Thyroid gland (tissue), 4 donors: Measurements from ENCODE around the gene PNKD. TPM values are rescaled to one million over a fixed set of nuclear protein-coding genes. Genes with fewer than 3 reads are reported as not detected.
A peak's percentile ranks its signal among the peaks of the same experiment; 100 is the strongest.

Experiments
- DNase-seq, 2 donors: peaks; one replicate each; pipeline ENCODE4 v3.0.0-alpha.2; 2019
- H3K27ac ChIP-seq, 3 donors: fragments of 200-600 bp; sonication (generic); 1 replicate in 2 of 3; 2 replicates in 1 of 3; pipeline ENCODE4 v1.5.1; 2016 to 2019; ENCODE audit warnings: mild to moderate bottlenecking in 1 of 3, moderate library complexity in 1 of 3
- H3K27me3 ChIP-seq: fragments of 200-600 bp; sonication (generic); one replicate; pipeline ENCODE4 v1.5.1; 2019
- H3K36me3 ChIP-seq, 2 donors: fragments of 200-600 bp; sonication (generic); one replicate each; pipeline ENCODE4 v1.5.1; 2016 to 2019
- H3K4me1 ChIP-seq, 2 donors: fragments of 200-600 bp; sonication (generic); one replicate each; pipeline ENCODE4 v1.5.1; 2017 to 2019
- H3K4me3 ChIP-seq, 3 donors: fragments of 200-600 bp; sonication (generic); replicated peaks in 1 of 3; 1 replicate in 2 of 3; 2 replicates in 1 of 3; pipeline ENCODE4 v1.5.1; 2016; ENCODE audit warnings: mild to moderate bottlenecking in 1 of 3
- H3K9me3 ChIP-seq: fragments of 200-600 bp; sonication (generic); one replicate; pipeline ENCODE4 v1.5.1; 2017
- CTCF ChIP-seq, 6 experiments: fragments of 200-600 bp in 3 of 6; fragments of 450-650 bp in 3 of 6; sonication (generic) in 3 of 6; IDR thresholded peaks; one replicate each; pipeline ENCODE4 v1.5.1; 2016 to 2019; ENCODE audit warnings: antibody characterized with exemption in 6 of 6, mild to moderate bottlenecking in 2 of 6, inconsistent platforms in 1 of 6, moderate library complexity in 1 of 6
- POLR2A ChIP-seq, 2 donors: fragments of 450-650 bp; IDR thresholded peaks; one replicate each; pipeline ENCODE4 v1.6.1; 2017; ENCODE audit warnings: antibody characterized with exemption in 2 of 2, mild to moderate bottlenecking in 2 of 2, moderate library complexity in 1 of 2
- WGBS, 2 donors: methylation state at CpG; one replicate each; pipeline ENCODE4 v1.1.5; 2017; 5-methylcytosine and 5-hydroxymethylcytosine counted together
- intact Hi-C: fragments of 100-400 bp; cut with DNase I; formaldehyde crosslinking; loops from one replicate; pipeline ENCODE4 v1.15.1; 2023
- total RNA-seq, 4 donors: library from RNA; depleted of rRNA; stranded (reverse); fragments of >200 nt; gene quantifications; one replicate each; pipeline ENCODE4 v1.2.3, GENCODE V29; 2016

PNKD gene
- total RNA-seq, 4 donors from 2014 or later, result 57.0 to 110 (median 81.8) TPM

GRCh38 chr2:218226903-218227302 is 43.4 kb upstream of the PNKD start:
- H3K4me1 ChIP-seq, result peaks cover 0 to 25% of the 10 kb centered on the region in 2 donors
- no peak overlapping the region for H3K27ac ChIP-seq
- no peak for DNase-seq
- 84 to 90% methylated on average over 3 of the region's 3 CpGs for WGBS, 2 donors
- intact Hi-C loops, result no loop called here
- H3K4me3 ChIP-seq, result no peak overlapping the region
- peaks cover 38 to 48% of the 10 kb centered on the region in 2 donors for H3K36me3 ChIP-seq
- no peak for TF ChIP-seq CTCF (IDR thresholded peaks at IDR 0.05)
- TF ChIP-seq POLR2A (IDR thresholded peaks at IDR 0.05), result no peak
- no peaks in the 10 kb centered on the region for H3K9me3 ChIP-seq
- H3K27me3 ChIP-seq, result no peaks in the 10 kb centered on the region

- H3K4me3 ChIP-seq, result no peak overlapping the region
- H3K36me3 ChIP-seq, result peaks cover 42 to 54% of the 10 kb centered on the region in 2 donors
- 92 to 94% methylated on average over 6 of the region's 6 CpGs for WGBS, 2 donors
- intact Hi-C loops, result no loop called here
- no peak for TF ChIP-seq CTCF (IDR thresholded peaks at IDR 0.05)
- no peaks in the 10 kb centered on the region for H3K9me3 ChIP-seq
- no peaks in the 10 kb centered on the region for H3K27me3 ChIP-seq
- H3K4me1 ChIP-seq, result peaks cover 0 to 12% of the 10 kb centered on the region in 2 donors
- H3K27ac ChIP-seq, result peak overlapping the region in 1 of 3 donors; percentile 8
- DNase-seq, result no peak
Measured at GRCh38 chr2:218228366-218229090, 41.8 kb upstream of the PNKD start.

DNA sequence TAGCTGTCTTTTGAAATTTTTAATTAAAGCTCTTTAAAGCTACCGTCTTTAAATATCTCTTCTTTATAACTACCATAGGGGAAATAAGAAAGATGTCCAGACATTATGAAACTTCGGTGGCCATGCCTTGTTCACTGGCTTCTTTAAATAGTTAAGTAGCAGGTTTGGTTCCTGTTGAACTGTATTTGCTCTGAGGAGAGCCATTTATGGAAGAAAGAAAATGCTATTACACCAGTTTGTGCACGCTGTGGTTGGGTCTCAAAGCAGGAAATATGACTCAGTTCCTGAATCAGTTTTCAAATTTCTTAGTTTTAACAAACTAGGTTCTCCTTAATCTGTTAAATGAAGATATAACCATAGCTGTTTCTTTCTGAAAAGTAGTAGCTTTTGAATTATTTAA is 41.1 kb upstream of the PNKD start:
- peaks cover 42 to 54% of the 10 kb centered on the region in 2 donors for H3K36me3 ChIP-seq
- H3K4me1 ChIP-seq, result peaks cover 0 to 12% of the 10 kb centered on the region in 2 donors
- H3K27me3 ChIP-seq, result no peaks in the 10 kb centered on the region
- DNase-seq, result no peak
- WGBS, 2 donors, result 61 to 67% methylated on average over 3 of the region's 3 CpGs
- H3K9me3 ChIP-seq, result no peaks in the 10 kb centered on the region
- H3K27ac ChIP-seq, result peak overlapping the region in 1 of 3 donors; percentile 8
- intact Hi-C loops, result no loop called here
- TF ChIP-seq POLR2A (IDR thresholded peaks at IDR 0.05), result no peak
- no peak for TF ChIP-seq CTCF (IDR thresholded peaks at IDR 0.05)
- no peak overlapping the region for H3K4me3 ChIP-seq

GRCh38 chr2:218229851-218230250 is 40.5 kb upstream of the PNKD start:
- intact Hi-C loops, result no loop called here
- DNase-seq, result no peak
- peaks cover 0 to 12% of the 10 kb centered on the region in 2 donors for H3K4me1 ChIP-seq
- H3K4me3 ChIP-seq, result no peak overlapping the region
- TF ChIP-seq CTCF (IDR thresholded peaks at IDR 0.05), result no peak
- TF ChIP-seq POLR2A (IDR thresholded peaks at IDR 0.05), result no peak
- 90 to 94% methylated on average over 4 of the region's 4 CpGs for WGBS, 2 donors
- H3K27ac ChIP-seq, result no peak overlapping the region
- no peaks in the 10 kb centered on the region for H3K9me3 ChIP-seq
- H3K27me3 ChIP-seq, result no peaks in the 10 kb centered on the region
- H3K36me3 ChIP-seq, result peaks cover 48 to 59% of the 10 kb centered on the region in 2 donors

- TF ChIP-seq CTCF (IDR thresholded peaks at IDR 0.05), result no peak
- TF ChIP-seq POLR2A (IDR thresholded peaks at IDR 0.05), result no peak
- no peak for DNase-seq
- WGBS, 2 donors, result 21% methylated on average over 1 of the region's 1 CpG
- H3K27me3 ChIP-seq, result no peaks in the 10 kb centered on the region
- peaks cover 0 to 12% of the 10 kb centered on the region in 2 donors for H3K4me1 ChIP-seq
- no peak overlapping the region for H3K4me3 ChIP-seq
- no peak overlapping the region for H3K27ac ChIP-seq
- intact Hi-C loops, result no loop called here
- H3K9me3 ChIP-seq, result no peaks in the 10 kb centered on the region
- H3K36me3 ChIP-seq, result peaks cover 58 to 60% of the 10 kb centered on the region in 2 donors
Measured at GRCh38 chr2:218230882-218231281, 39.4 kb upstream of the PNKD start.
